Upper lobe of left lung (tissue), 4 donors: ENCODE data around the gene METTL9.

Source experiments
- EP300 ChIP-seq, 4 donors: sonication (generic); formaldehyde crosslinking; IDR thresholded peaks; one replicate each; pipeline ENCODE4 v1.5.1; 2017; ENCODE audit warnings: antibody characterized with exemption in 4 of 4, control low read depth in 2 of 4
- POLR2A ChIP-seq, 4 donors: fragments of 450-650 bp; IDR thresholded peaks; one replicate each; pipeline ENCODE4 v1.5.1; 2016 to 2017; ENCODE audit warnings: antibody characterized with exemption in 4 of 4, mild to moderate bottlenecking in 2 of 4

GRCh38 chr16:21673469-21673868, 74.1 kb downstream of the METTL9 start:
- TF ChIP-seq POLR2A (IDR thresholded peaks at IDR 0.05) (no peak), EP300 (IDR thresholded peaks at IDR 0.05) (no peak)
